Stimulated activated CD4-positive, alpha-beta T cell treated with anti-CD3 and anti-CD28 coated beads, Interleukin-12 subunit alpha, Interleukin-12 subunit beta, amount 100 ng/mL, for 24 hours (primary cell): ENCODE measurements around the gene SEMA7A.
A peak's percentile ranks its signal among the peaks of the same experiment; 100 is the strongest.

Experiments used
- DNase-seq, 2 experiments: peaks; one replicate each; pipeline ENCODE4 v3.0.0-alpha.2; 2020; ENCODE audit warnings: low read depth in 2 of 2

The SEMA7A gene

GRCh38 chr15:74451861-74452835 lies 18.4 kb upstream of the SEMA7A start:
- no peak for DNase-seq

- DNase-seq: no peak
Observed at GRCh38 chr15:74451322-74451721, 17.6 kb upstream of the SEMA7A start.

- DNase-seq: no peak
Observed at GRCh38 chr15:74449643-74450205, 16.0 kb upstream of the SEMA7A start.

- DNase-seq: no peak
Observed at GRCh38 chr15:74449095-74449494, 15.3 kb upstream of the SEMA7A start.

- DNase-seq: no peak
Observed at GRCh38 chr15:74445816-74446763, 12.3 kb upstream of the SEMA7A start.

GRCh38 chr15:74444106-74445062 lies 10.6 kb upstream of the SEMA7A start:
- no peak for DNase-seq

- DNase-seq: no peak
Observed at GRCh38 chr15:74443100-74443909, 9.5 kb upstream of the SEMA7A start.

- no peak for DNase-seq
Observed at GRCh38 chr15:74442604-74443003, 8.8 kb upstream of the SEMA7A start.

GRCh38 chr15:74442063-74442462 lies 8.3 kb upstream of the SEMA7A start:
- DNase-seq: no peak

- DNase-seq: no peak
Observed at GRCh38 chr15:74441248-74441941, 7.6 kb upstream of the SEMA7A start.

GRCh38 chr15:74438721-74439316 lies 5.1 kb upstream of the SEMA7A start:
- peak; percentile 59 to 74 for DNase-seq

GRCh38 chr15:74438206-74438605 lies 4.4 kb upstream of the SEMA7A start:
- DNase-seq: no peak

GRCh38 chr15:74434263-74435136 lies 742 bp upstream of the SEMA7A start:
- DNase-seq: no peak

- no peak for DNase-seq
Observed at GRCh38 chr15:74432968-74433591, 678 bp downstream of the SEMA7A start.

- no peak for DNase-seq
Observed at GRCh38 chr15:74432271-74432967, 1.3 kb downstream of the SEMA7A start.

- DNase-seq: no peak
Observed at GRCh38 chr15:74431645-74432044, 2.1 kb downstream of the SEMA7A start.

- DNase-seq: no peak
Observed at GRCh38 chr15:74431116-74431515, 2.6 kb downstream of the SEMA7A start.
